SK-N-SH (cell line): ENCODE results near the gene RNF175. TPM values are rescaled to one million over a fixed set of nuclear protein-coding genes. Genes with fewer than 3 reads are reported as not detected.

Source experiments
- CTCF ChIA-PET: fragments of 300-600, 350-600 bp; formaldehyde crosslinking; extraction: SDS; loops from one replicate; lab custom pipeline; 2021; lab: Yijun Ruan, JAX
- POLR2A ChIA-PET: fragments of 350-600 bp; sonication (Branson Sonifier 250); formaldehyde crosslinking; extraction: SDS; loops from one replicate; lab custom pipeline; 2020; ENCODE audit warnings: antibody characterized with exemption, inconsistent platforms; lab: Yijun Ruan, JAX
- DNase-seq: peaks from one replicate; pipeline ENCODE4 v3.0.0; 2012
- H2AFZ ChIP-seq: fragments of 200-600 bp; sonication (generic); 2 replicates; pipeline ENCODE4 v1.8.1; 2016; ENCODE audit warnings: antibody characterized with exemption, mild to moderate bottlenecking, low read depth
- H3F3A ChIP-seq: fragments of 200-600 bp; sonication (generic); replicated peaks from 2 replicates; pipeline ENCODE3; 2016; ENCODE audit warnings: antibody characterized with exemption, mild to moderate bottlenecking; ENCODE audit not compliant: insufficient read depth
- H3K27ac ChIP-seq, 2 experiments: fragments of 200-500 bp in 1 of 2; fragments of 200-600 bp in 1 of 2; sonication (Bioruptor generic) in 1 of 2; sonication (generic), shearing (Covaris generic) in 1 of 2; 2 replicates each; pipeline versions ENCODE4 v1.5.1 to v1.6.1; 2014 to 2016; ENCODE audit warnings: low read depth in 2 of 2, inconsistent platforms in 1 of 2, low read length in 1 of 2, mild to moderate bottlenecking in 1 of 2, mixed read lengths in 1 of 2
- H3K27me3 ChIP-seq: fragments of 200-600 bp; sonication (generic), shearing (Covaris generic); 2 replicates; pipeline ENCODE4 v1.6.1; 2016; ENCODE audit warnings: mixed run types; ENCODE audit not compliant: insufficient read depth
- H3K36me3 ChIP-seq, 2 experiments: fragments of 200-500 bp in 1 of 2; fragments of 200-600 bp in 1 of 2; sonication (Bioruptor generic) in 1 of 2; sonication (generic) in 1 of 2; replicated peaks in 1 of 2; 2 replicates each; pipeline versions ENCODE3 to v1.5.1; 2014 to 2016; ENCODE audit warnings: low read length in 1 of 2, mild to moderate bottlenecking in 1 of 2; ENCODE audit not compliant: insufficient read depth in 2 of 2, control insufficient read depth in 1 of 2
- H3K4me1 ChIP-seq, 2 experiments: fragments of 200-500 bp in 1 of 2; fragments of 200-600 bp in 1 of 2; sonication (Bioruptor generic) in 1 of 2; sonication (generic), shearing (Covaris generic) in 1 of 2; 2 replicates each; pipeline versions ENCODE4 v1.5.1 to v1.6.1; 2014 to 2016; ENCODE audit warnings: low read depth in 1 of 2, low read length in 1 of 2, mixed run types in 1 of 2; ENCODE audit not compliant: insufficient read depth in 2 of 2, control insufficient read depth in 1 of 2
- H3K4me2 ChIP-seq: fragments of 200-600 bp; sonication (generic), shearing (Covaris generic); 2 replicates; pipeline ENCODE4 v1.6.1; 2017; ENCODE audit warnings: mixed run types
- H3K4me3 ChIP-seq, 2 experiments: fragments of 200-500 bp in 1 of 2; fragments of 200-600 bp in 1 of 2; sonication (Bioruptor generic) in 1 of 2; sonication (generic), shearing (Covaris generic) in 1 of 2; 2 replicates each; pipeline versions ENCODE4 v1.5.1 to v1.8.1; 2014 to 2016; ENCODE audit warnings: low read depth in 2 of 2, inconsistent platforms in 1 of 2, low read length in 1 of 2, mild to moderate bottlenecking in 1 of 2, mixed read lengths in 1 of 2, moderate library complexity in 1 of 2
- H3K79me2 ChIP-seq: fragments of 200-600 bp; sonication (generic); 2 replicates; pipeline ENCODE4 v1.8.1; 2017; ENCODE audit warnings: mild to moderate bottlenecking; ENCODE audit not compliant: insufficient read depth
- H3K9ac ChIP-seq: fragments of 200-600 bp; sonication (generic); 2 replicates; pipeline ENCODE4 v1.6.1; 2017; ENCODE audit warnings: mixed run types
- H3K9me2 ChIP-seq: fragments of 200-600 bp; sonication (generic); 2 replicates; pipeline ENCODE4 v1.6.1; 2017; ENCODE audit warnings: mixed run types
- H3K9me3 ChIP-seq: fragments of 200-600 bp; sonication (generic); 2 replicates; pipeline ENCODE4 v1.6.1; 2017; ENCODE audit warnings: mixed run types, mild to moderate bottlenecking, moderate library complexity
- H4K20me1 ChIP-seq: fragments of 200-600 bp; sonication (generic); 2 replicates; pipeline ENCODE4 v1.6.1; 2017; ENCODE audit warnings: mild to moderate bottlenecking, mixed run types; ENCODE audit not compliant: insufficient read depth
- EP300 ChIP-seq, 2 experiments: IDR thresholded peaks; 2 replicates each; pipeline versions ENCODE4 v1.4.0 to v1.6.1; 2012; ENCODE audit warnings: borderline replicate concordance in 1 of 2, low read depth in 1 of 2, low read length in 1 of 2
- MEF2A ChIP-seq: IDR thresholded peaks from 2 replicates; pipeline ENCODE4 v1.4.0; 2012; ENCODE audit warnings: low read depth, borderline replicate concordance
- RCOR1 ChIP-seq: fragments of 150-350 bp; IDR thresholded peaks from 2 replicates; pipeline ENCODE4 v1.6.1; 2017; ENCODE audit warnings: antibody characterized with exemption, low read length
- RXRA ChIP-seq: IDR thresholded peaks from 2 replicates; pipeline ENCODE4 v1.4.0; 2012; ENCODE audit warnings: low read depth, mild to moderate bottlenecking, borderline replicate concordance
- SIN3A ChIP-seq: IDR thresholded peaks from 2 replicates; pipeline ENCODE4 v1.6.1; 2012; ENCODE audit warnings: low read depth, mild to moderate bottlenecking, low read length, moderate library complexity, borderline replicate concordance
- TCF12 ChIP-seq: IDR thresholded peaks from 2 replicates; pipeline ENCODE4 v1.4.0; 2012
- WGBS: methylation state at CpG from one replicate; pipeline ENCODE4 v1.1.6; 2017; ENCODE audit warnings: low lambda C conversion rate; 5-methylcytosine and 5-hydroxymethylcytosine counted together
- polyA plus RNA-seq, 3 experiments: library from polyadenylated mRNA; depleted of rRNA; stranded (reverse); fragments of >200 nt; gene quantifications; 2 replicates each; pipeline ENCODE4 v1.2.3, GENCODE V29; 2012
- TF ChIP-seq, protein P1 (sequence below): fragments of 150-350 bp; IDR thresholded peaks from 2 replicates; pipeline ENCODE4 v1.6.1; 2017; ENCODE audit warnings: antibody characterized with exemption, low read length, low read depth, borderline replicate concordance
- TF ChIP-seq, protein P2 (sequence below): IDR thresholded peaks from 2 replicates; pipeline ENCODE4 v1.4.0; 2012; ENCODE audit warnings: low read depth
- TF ChIP-seq, protein P3 (sequence below): IDR thresholded peaks from 2 replicates; pipeline ENCODE4; 2012
- TF ChIP-seq, protein P4 (sequence below): IDR thresholded peaks from 2 replicates; pipeline ENCODE4 v1.4.0; 2012; ENCODE audit warnings: low read depth, borderline replicate concordance
- TF ChIP-seq, protein P5 (sequence below): IDR thresholded peaks from 2 replicates; pipeline ENCODE4 v1.4.0; 2012; ENCODE audit warnings: low read depth, borderline replicate concordance
- TF ChIP-seq, protein P6 (sequence below): fragments of 150-350 bp; IDR thresholded peaks from 2 replicates; pipeline ENCODE4 v1.6.1; 2016; ENCODE audit warnings: mild to moderate bottlenecking, low read depth, low read length

RNF175 gene
- polyA plus RNA-seq, 1 of the 3 experiments (the other 2 are of a cell fraction): 0.10 TPM

DNA sequence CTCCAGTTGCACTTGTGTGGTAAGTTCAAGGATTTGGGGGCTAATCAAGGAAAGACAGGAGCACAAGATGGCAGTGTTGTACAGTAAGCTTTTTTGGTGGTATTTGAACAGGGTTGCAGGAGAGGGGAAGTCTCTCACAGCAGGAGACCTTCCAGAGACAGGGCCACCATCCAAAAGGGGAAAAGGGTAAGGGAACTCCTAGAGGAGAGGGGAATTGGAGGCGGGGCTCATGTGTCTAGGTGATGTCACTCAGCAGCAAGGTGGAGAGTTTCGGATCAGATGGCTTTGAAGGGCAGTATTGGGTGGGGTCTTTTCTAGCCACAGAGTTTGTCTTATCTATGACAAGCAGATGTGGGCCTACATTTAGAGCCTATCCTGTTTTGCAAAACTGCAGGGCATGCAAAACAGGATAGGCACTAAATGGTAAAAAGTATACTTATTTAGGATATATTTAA is 13.4 kb upstream of the RNF175 start:
- Histone ChIP-seq H3K27ac (no peak overlapping the region), H3K4me1 (no peaks in the 10 kb centered on the region), H4K20me1 (no peaks in the 10 kb centered on the region), H3K4me2 (no peak overlapping the region), H3K4me3 (no peak overlapping the region), H3K9me3 (no peaks in the 10 kb centered on the region), H3K36me3 (no peaks in the 10 kb centered on the region), H3K9ac (no peak overlapping the region), H3K9me2 (no peaks in the 10 kb centered on the region), H3F3A (no peaks in the 10 kb centered on the region), H3K79me2 (no peaks in the 10 kb centered on the region), H2AFZ (no peak overlapping the region), H3K27me3 (no peaks in the 10 kb centered on the region)
- CTCF ChIA-PET: no interaction called here
- DNase-seq: no peak
- POLR2A ChIA-PET: no interaction called here
- TF ChIP-seq, protein P1, sequence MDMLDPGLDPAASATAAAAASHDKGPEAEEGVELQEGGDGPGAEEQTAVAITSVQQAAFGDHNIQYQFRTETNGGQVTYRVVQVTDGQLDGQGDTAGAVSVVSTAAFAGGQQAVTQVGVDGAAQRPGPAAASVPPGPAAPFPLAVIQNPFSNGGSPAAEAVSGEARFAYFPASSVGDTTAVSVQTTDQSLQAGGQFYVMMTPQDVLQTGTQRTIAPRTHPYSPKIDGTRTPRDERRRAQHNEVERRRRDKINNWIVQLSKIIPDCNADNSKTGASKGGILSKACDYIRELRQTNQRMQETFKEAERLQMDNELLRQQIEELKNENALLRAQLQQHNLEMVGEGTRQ: no peak
- TF ChIP-seq EP300 (IDR thresholded peaks at IDR 0.05; ENCODE audit: borderline replicate concordance in 1 of 2, low read depth in 1 of 2, low read length in 1 of 2) (no peak), MEF2A (no peak), RCOR1 (no peak), RXRA (no peak)
- TF ChIP-seq, protein P2, sequence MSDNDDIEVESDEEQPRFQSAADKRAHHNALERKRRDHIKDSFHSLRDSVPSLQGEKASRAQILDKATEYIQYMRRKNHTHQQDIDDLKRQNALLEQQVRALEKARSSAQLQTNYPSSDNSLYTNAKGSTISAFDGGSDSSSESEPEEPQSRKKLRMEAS: no peak
- TF ChIP-seq, protein P3, sequence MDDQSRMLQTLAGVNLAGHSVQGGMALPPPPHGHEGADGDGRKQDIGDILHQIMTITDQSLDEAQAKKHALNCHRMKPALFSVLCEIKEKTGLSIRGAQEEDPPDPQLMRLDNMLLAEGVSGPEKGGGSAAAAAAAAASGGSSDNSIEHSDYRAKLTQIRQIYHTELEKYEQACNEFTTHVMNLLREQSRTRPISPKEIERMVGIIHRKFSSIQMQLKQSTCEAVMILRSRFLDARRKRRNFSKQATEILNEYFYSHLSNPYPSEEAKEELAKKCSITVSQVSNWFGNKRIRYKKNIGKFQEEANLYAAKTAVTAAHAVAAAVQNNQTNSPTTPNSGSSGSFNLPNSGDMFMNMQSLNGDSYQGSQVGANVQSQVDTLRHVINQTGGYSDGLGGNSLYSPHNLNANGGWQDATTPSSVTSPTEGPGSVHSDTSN: no peak
- TF ChIP-seq, protein P4, sequence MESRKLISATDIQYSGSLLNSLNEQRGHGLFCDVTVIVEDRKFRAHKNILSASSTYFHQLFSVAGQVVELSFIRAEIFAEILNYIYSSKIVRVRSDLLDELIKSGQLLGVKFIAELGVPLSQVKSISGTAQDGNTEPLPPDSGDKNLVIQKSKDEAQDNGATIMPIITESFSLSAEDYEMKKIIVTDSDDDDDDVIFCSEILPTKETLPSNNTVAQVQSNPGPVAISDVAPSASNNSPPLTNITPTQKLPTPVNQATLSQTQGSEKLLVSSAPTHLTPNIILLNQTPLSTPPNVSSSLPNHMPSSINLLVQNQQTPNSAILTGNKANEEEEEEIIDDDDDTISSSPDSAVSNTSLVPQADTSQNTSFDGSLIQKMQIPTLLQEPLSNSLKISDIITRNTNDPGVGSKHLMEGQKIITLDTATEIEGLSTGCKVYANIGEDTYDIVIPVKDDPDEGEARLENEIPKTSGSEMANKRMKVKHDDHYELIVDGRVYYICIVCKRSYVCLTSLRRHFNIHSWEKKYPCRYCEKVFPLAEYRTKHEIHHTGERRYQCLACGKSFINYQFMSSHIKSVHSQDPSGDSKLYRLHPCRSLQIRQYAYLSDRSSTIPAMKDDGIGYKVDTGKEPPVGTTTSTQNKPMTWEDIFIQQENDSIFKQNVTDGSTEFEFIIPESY: no peak
- WGBS: 41% methylated on average over 2 of the region's 2 CpGs

DNA sequence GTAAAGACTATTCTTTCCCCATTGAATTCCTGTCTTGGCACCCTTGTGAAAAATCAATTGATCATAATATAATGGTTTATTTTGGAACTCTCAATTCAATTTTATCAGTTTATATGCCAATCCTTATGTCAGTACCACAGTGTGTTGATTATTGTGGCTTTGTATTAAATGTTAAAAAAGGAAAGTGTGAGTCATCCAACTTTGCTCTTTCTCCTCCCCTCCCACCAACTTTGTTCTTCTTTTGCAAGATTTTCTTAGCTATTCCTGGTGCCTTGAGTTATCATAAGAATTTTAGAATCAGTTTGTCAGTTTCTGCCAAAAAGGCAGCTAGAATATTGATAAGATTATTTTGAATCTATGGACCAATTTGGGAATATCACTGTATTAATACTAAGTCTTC is 11.2 kb upstream of the RNF175 start:
- H3K4me2 ChIP-seq: no peak overlapping the region
- H3K79me2 ChIP-seq: no peaks in the 10 kb centered on the region
- no peak overlapping the region for H2AFZ ChIP-seq
- no peaks in the 10 kb centered on the region for H3K4me1 ChIP-seq
- no peaks in the 10 kb centered on the region for H3K36me3 ChIP-seq
- no peaks in the 10 kb centered on the region for H3K9me3 ChIP-seq
- no peak overlapping the region for H3K27ac ChIP-seq
- H3K9ac ChIP-seq: no peak overlapping the region
- no peaks in the 10 kb centered on the region for H4K20me1 ChIP-seq
- no peaks in the 10 kb centered on the region for H3F3A ChIP-seq
- H3K27me3 ChIP-seq: no peaks in the 10 kb centered on the region
- H3K4me3 ChIP-seq: no peak overlapping the region
- POLR2A ChIA-PET: no interaction called here
- TF ChIP-seq SIN3A: no peak
- TF ChIP-seq, protein P5, sequence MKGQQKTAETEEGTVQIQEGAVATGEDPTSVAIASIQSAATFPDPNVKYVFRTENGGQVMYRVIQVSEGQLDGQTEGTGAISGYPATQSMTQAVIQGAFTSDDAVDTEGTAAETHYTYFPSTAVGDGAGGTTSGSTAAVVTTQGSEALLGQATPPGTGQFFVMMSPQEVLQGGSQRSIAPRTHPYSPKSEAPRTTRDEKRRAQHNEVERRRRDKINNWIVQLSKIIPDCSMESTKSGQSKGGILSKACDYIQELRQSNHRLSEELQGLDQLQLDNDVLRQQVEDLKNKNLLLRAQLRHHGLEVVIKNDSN: no peak
- TF ChIP-seq TCF12: no peak
- TF ChIP-seq, protein P6, sequence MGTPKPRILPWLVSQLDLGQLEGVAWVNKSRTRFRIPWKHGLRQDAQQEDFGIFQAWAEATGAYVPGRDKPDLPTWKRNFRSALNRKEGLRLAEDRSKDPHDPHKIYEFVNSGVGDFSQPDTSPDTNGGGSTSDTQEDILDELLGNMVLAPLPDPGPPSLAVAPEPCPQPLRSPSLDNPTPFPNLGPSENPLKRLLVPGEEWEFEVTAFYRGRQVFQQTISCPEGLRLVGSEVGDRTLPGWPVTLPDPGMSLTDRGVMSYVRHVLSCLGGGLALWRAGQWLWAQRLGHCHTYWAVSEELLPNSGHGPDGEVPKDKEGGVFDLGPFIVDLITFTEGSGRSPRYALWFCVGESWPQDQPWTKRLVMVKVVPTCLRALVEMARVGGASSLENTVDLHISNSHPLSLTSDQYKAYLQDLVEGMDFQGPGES: no peak
- CTCF ChIA-PET: no interaction called here
- H3K9me2 ChIP-seq: no peaks in the 10 kb centered on the region
- DNase-seq: no peak
